CD4-positive, CD25-positive, alpha-beta regulatory T cell (primary cell): ENCODE data around the gene PTGER4. TPM values are rescaled to one million over a fixed set of nuclear protein-coding genes. Genes with fewer than 3 reads are reported as not detected.
A peak's percentile ranks its signal among the peaks of the same experiment; 100 is the strongest.

Source experiments
- ATAC-seq, 2 donors: fragments of 150-1000 bp; cut with Tn5 transposase; one replicate each; pipeline ENCODE4 v1.10.0; 2021; ENCODE audit warnings: low read depth in 2 of 2, moderate number of reproducible peaks in 2 of 2, moderate library complexity in 1 of 2
- DNase-seq, 3 donors: peaks; one replicate each; pipeline versions ENCODE4 v3.0.0 to v3.0.0-alpha.2; 2012 to 2022; ENCODE audit warnings: mixed read lengths in 1 of 3
- H3K27ac ChIP-seq: one replicate; pipeline ENCODE4 v1.7.0; 2013; ENCODE audit warnings: mild to moderate bottlenecking, low read length; ENCODE audit not compliant: insufficient read depth, poor library complexity, severe bottlenecking
- H3K27me3 ChIP-seq: one replicate; pipeline ENCODE4 v1.7.0; 2013; ENCODE audit warnings: low read length; ENCODE audit not compliant: control insufficient read depth, insufficient read depth
- H3K36me3 ChIP-seq: one replicate; pipeline ENCODE4 v1.7.0; 2013; ENCODE audit warnings: mild to moderate bottlenecking, low read length, moderate library complexity; ENCODE audit not compliant: control insufficient read depth, insufficient read depth
- H3K4me1 ChIP-seq: 2 replicates; pipeline ENCODE4 v1.7.0; 2013; ENCODE audit warnings: mild to moderate bottlenecking, low read length; ENCODE audit not compliant: insufficient read depth, control insufficient read depth, poor library complexity, severe bottlenecking
- H3K4me3 ChIP-seq: one replicate; pipeline ENCODE4 v1.7.0; 2013; ENCODE audit warnings: low read depth, mild to moderate bottlenecking, low read length, moderate library complexity
- H3K9me3 ChIP-seq, 2 experiments: 1 replicate in 1 of 2; 2 replicates in 1 of 2; pipeline ENCODE4 v1.7.0; 2013; ENCODE audit warnings: low read length in 2 of 2, mild to moderate bottlenecking in 1 of 2, moderate library complexity in 1 of 2; ENCODE audit not compliant: control insufficient read depth in 2 of 2
- H3K27ac Mint-ChIP-seq, 3 donors: one replicate each; pipeline ENCODE4 v1.8.0; 2020 to 2022; ENCODE audit warnings: mild to moderate bottlenecking in 3 of 3, mixed read lengths in 3 of 3, moderate library complexity in 2 of 3
- H3K27me3 Mint-ChIP-seq: one replicate; pipeline ENCODE4 v1.8.0; 2022; ENCODE audit warnings: mild to moderate bottlenecking, mixed read lengths
- H3K36me3 Mint-ChIP-seq: one replicate; pipeline ENCODE4 v1.8.0; 2020; ENCODE audit warnings: mixed read lengths
- H3K4me1 Mint-ChIP-seq, 4 donors: one replicate each; pipeline ENCODE4 v1.8.0; 2020 to 2022; ENCODE audit warnings: mixed read lengths in 4 of 4, mild to moderate bottlenecking in 1 of 4
- H3K4me3 Mint-ChIP-seq, 4 donors: one replicate each; pipeline ENCODE4 v1.8.0; 2020 to 2022; ENCODE audit warnings: mild to moderate bottlenecking in 4 of 4, mixed read lengths in 4 of 4, moderate library complexity in 3 of 4
- H3K9me3 Mint-ChIP-seq, 7 donors: one replicate each; pipeline ENCODE4 v1.8.0; 2020 to 2022; ENCODE audit warnings: mixed read lengths in 7 of 7, mild to moderate bottlenecking in 3 of 7, moderate library complexity in 2 of 7
- polyA plus RNA-seq, 4 donors: library from polyadenylated mRNA; unstranded; fragments of 300-500 nt; fragmentation: Illumina TruSeq; gene quantifications; one replicate each; pipeline ENCODE4 v1.2.3, GENCODE V29; 2021
- total RNA-seq: library from RNA; stranded (reverse); gene quantifications from one replicate; pipeline ENCODE4 v1.2.3, GENCODE V29; 2022

PTGER4 gene
- total and polyA plus RNA-seq, 5 donors from 2014 or later = 17.2 to 343 (median 27.6) TPM

GRCh38 chr5:40656766-40657165 lies 22.9 kb upstream of the PTGER4 start:
- Histone ChIP-seq H3K4me1 (peaks cover 31% of the 10 kb centered on the region), H3K36me3 (no peaks in the 10 kb centered on the region), H3K27ac (no peak overlapping the region), H3K27me3 (no peaks in the 10 kb centered on the region), H3K4me3 (no peak overlapping the region), H3K9me3 (no peaks in the 10 kb centered on the region)
- no peak overlapping the region for H3K27ac Mint-ChIP-seq
- H3K4me3 Mint-ChIP-seq = no peak overlapping the region
- DNase-seq (no peak), ATAC-seq (no peak)
- H3K9me3 Mint-ChIP-seq = peaks cover 0 to 2% (median 0%) of the 10 kb centered on the region in 7 donors
- H3K27me3 Mint-ChIP-seq = no peaks in the 10 kb centered on the region
- no peaks in the 10 kb centered on the region for H3K36me3 Mint-ChIP-seq
- peaks cover 29 to 54% (median 38%) of the 10 kb centered on the region in 4 donors for H3K4me1 Mint-ChIP-seq

DNA sequence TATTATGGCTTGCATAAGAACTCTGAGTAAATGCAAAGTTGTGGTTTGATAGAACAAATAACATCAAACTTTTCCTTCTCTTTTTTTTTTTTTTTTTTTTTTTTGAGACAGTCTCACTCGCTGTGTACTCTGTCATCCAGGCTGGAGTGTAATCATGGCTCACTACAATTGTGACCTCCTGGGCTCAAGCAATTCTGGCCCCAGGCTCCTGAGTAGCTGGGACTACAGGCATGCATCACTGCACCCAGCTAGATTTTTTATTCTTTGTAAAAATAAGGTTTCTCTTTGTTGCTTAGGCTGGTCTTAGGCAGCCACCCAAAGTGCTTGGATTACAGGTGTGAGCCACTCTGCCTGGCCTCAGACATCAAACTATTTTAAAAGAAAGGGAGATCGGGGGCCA lies 19.0 kb upstream of the PTGER4 start:
- Mint-ChIP-seq H3K27ac (no peak overlapping the region), H3K4me3 (no peak overlapping the region), H3K27me3 (no peaks in the 10 kb centered on the region), H3K4me1 (peaks cover 0 to 16% (median 6%) of the 10 kb centered on the region in 4 donors), H3K36me3 (no peaks in the 10 kb centered on the region), H3K9me3 (peaks cover 0 to 3% (median 1%) of the 10 kb centered on the region in 7 donors)
- no peaks in the 10 kb centered on the region for H3K27me3 ChIP-seq
- H3K36me3 ChIP-seq = no peaks in the 10 kb centered on the region
- DNase-seq = no peak
- peaks cover 2% of the 10 kb centered on the region for H3K4me1 ChIP-seq
- H3K4me3 ChIP-seq = no peak overlapping the region
- H3K9me3 ChIP-seq = no peaks in the 10 kb centered on the region
- no peak for ATAC-seq
- H3K27ac ChIP-seq = no peak overlapping the region

GRCh38 chr5:40665635-40666298 lies 13.9 kb upstream of the PTGER4 start:
- ATAC-seq (no peak), DNase-seq (no peak)
- Histone ChIP-seq H3K9me3 (no peaks in the 10 kb centered on the region), H3K36me3 (no peaks in the 10 kb centered on the region), H3K4me3 (no peak overlapping the region), H3K27me3 (no peaks in the 10 kb centered on the region), H3K27ac (no peak overlapping the region), H3K4me1 (peaks cover 19% of the 10 kb centered on the region)
- no peak overlapping the region for H3K4me3 Mint-ChIP-seq
- H3K36me3 Mint-ChIP-seq = no peaks in the 10 kb centered on the region
- H3K27ac Mint-ChIP-seq = no peak overlapping the region
- H3K27me3 Mint-ChIP-seq = no peaks in the 10 kb centered on the region
- peaks cover 6 to 22% (median 17%) of the 10 kb centered on the region in 4 donors for H3K4me1 Mint-ChIP-seq
- H3K9me3 Mint-ChIP-seq = peaks cover 0 to 3% (median 0%) of the 10 kb centered on the region in 7 donors

DNA sequence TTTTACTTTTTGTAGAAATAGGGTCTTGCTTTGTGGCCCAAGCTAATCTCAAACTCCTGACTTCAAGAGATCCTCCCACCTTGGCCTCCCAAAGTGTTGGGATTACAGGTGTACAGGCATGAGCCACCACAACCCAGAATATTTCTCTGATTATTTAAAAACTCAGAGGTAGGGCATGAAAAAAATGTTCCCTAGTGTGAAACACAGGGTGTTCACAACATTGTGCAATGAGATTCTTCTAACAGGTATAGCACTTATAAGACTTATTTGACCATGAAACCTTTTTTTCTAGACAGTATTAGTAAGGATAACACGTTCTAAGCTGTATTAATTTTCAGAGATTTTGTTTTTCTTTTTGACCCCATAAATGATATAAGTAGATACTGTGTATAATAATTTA lies 13.1 kb upstream of the PTGER4 start:
- H3K36me3 Mint-ChIP-seq = no peaks in the 10 kb centered on the region
- H3K27ac Mint-ChIP-seq = no peak overlapping the region
- no peak overlapping the region for H3K4me3 ChIP-seq
- H3K9me3 ChIP-seq = no peaks in the 10 kb centered on the region
- H3K4me3 Mint-ChIP-seq = no peak overlapping the region
- H3K27ac ChIP-seq = no peak overlapping the region
- no peak for DNase-seq
- no peaks in the 10 kb centered on the region for H3K36me3 ChIP-seq
- no peaks in the 10 kb centered on the region for H3K27me3 ChIP-seq
- H3K9me3 Mint-ChIP-seq = peaks cover 0 to 3% (median 0%) of the 10 kb centered on the region in 7 donors
- H3K4me1 ChIP-seq = peaks cover 19% of the 10 kb centered on the region
- peaks cover 6 to 31% (median 21%) of the 10 kb centered on the region in 4 donors for H3K4me1 Mint-ChIP-seq
- no peak for ATAC-seq
- H3K27me3 Mint-ChIP-seq = no peaks in the 10 kb centered on the region

- Histone ChIP-seq H3K27me3 (no peaks in the 10 kb centered on the region), H3K4me1 (peaks cover 19% of the 10 kb centered on the region), H3K9me3 (no peaks in the 10 kb centered on the region), H3K4me3 (no peak overlapping the region), H3K27ac (no peak overlapping the region), H3K36me3 (no peaks in the 10 kb centered on the region)
- no peaks in the 10 kb centered on the region for H3K27me3 Mint-ChIP-seq
- DNase-seq = no peak
- H3K9me3 Mint-ChIP-seq = peaks cover 0 to 2% (median 0%) of the 10 kb centered on the region in 7 donors
- no peak overlapping the region for H3K27ac Mint-ChIP-seq
- no peak for ATAC-seq
- no peaks in the 10 kb centered on the region for H3K36me3 Mint-ChIP-seq
- H3K4me1 Mint-ChIP-seq = peaks cover 6 to 33% (median 22%) of the 10 kb centered on the region in 4 donors
- H3K4me3 Mint-ChIP-seq = no peak overlapping the region
Observed at GRCh38 chr5:40667161-40667663, 12.5 kb upstream of the PTGER4 start.

DNA sequence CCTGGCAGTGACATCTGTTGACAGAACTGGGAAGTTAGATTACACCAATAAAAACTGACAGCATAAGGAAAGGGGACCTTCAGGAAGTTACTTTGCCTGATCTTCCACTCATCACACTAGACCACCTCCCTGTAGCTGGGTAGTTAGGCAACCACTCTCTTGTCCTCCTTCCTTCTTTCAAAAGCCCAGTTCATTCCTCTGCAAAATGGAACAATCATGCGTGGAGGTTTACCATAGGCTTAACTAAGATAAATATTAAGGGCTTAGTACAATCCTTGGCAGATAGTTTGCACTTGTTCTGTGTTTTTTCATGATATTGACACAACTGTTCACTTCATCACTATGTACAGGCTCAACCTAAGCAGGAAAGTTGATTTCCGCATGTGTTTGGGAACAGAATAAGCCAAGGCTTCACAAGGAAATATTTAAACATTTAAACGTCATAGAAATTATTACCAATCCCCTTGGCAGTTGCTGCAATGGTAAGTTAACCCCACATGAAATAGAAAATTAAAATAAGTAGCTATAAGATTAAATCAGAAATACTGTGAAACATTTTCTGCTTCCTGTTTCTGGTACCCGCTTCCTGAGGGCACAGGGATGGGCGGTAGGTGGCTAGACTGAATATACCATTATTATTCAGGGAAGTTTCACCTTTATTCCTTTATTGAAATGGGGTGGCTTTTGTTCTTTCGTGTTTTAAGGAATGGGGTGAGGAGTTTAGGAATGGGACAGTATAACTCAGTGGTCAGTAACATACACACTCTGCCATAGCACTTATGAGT lies 9.9 kb upstream of the PTGER4 start:
- peaks cover 0 to 2% (median 0%) of the 10 kb centered on the region in 7 donors for H3K9me3 Mint-ChIP-seq
- H3K4me1 Mint-ChIP-seq = peaks cover 12 to 55% (median 38%) of the 10 kb centered on the region in 4 donors
- no peaks in the 10 kb centered on the region for H3K27me3 ChIP-seq
- DNase-seq = peak in 1 of 3 donors; percentile 41
- H3K4me1 ChIP-seq = peaks cover 31% of the 10 kb centered on the region
- H3K27me3 Mint-ChIP-seq = no peaks in the 10 kb centered on the region
- H3K36me3 Mint-ChIP-seq = no peaks in the 10 kb centered on the region
- H3K4me3 Mint-ChIP-seq = peak overlapping the region; percentile 18 to 61 (median 34)
- H3K36me3 ChIP-seq = no peaks in the 10 kb centered on the region
- H3K27ac ChIP-seq = no peak overlapping the region
- peak overlapping the region; percentile 11 to 50 (median 35) for H3K27ac Mint-ChIP-seq
- no peaks in the 10 kb centered on the region for H3K9me3 ChIP-seq
- peak in 1 of 2 donors; percentile 5 for ATAC-seq
- peak overlapping the region; percentile 61 for H3K4me3 ChIP-seq

GRCh38 chr5:40672425-40672824 lies 7.3 kb upstream of the PTGER4 start:
- H3K4me1 ChIP-seq = peaks cover 51% of the 10 kb centered on the region
- no peaks in the 10 kb centered on the region for H3K36me3 ChIP-seq
- no peaks in the 10 kb centered on the region for H3K36me3 Mint-ChIP-seq
- H3K27me3 Mint-ChIP-seq = no peaks in the 10 kb centered on the region
- H3K9me3 ChIP-seq = no peaks in the 10 kb centered on the region
- H3K4me3 Mint-ChIP-seq = peak overlapping the region in 1 of 4 donors; percentile 62
- H3K27me3 ChIP-seq = no peaks in the 10 kb centered on the region
- peaks cover 30 to 80% (median 56%) of the 10 kb centered on the region in 4 donors for H3K4me1 Mint-ChIP-seq
- DNase-seq (no peak), ATAC-seq (no peak)
- H3K4me3 ChIP-seq = no peak overlapping the region
- no peak overlapping the region for H3K27ac ChIP-seq
- H3K27ac Mint-ChIP-seq = peak overlapping the region in 2 of 3 donors; percentile 37 to 75
- H3K9me3 Mint-ChIP-seq = no peaks in the 10 kb centered on the region
